Hypothalamus (tissue), 51 donors: ENCODE measurements around the gene PIGN.
"Not testable (repeated sequence)": the region's sequence is repeated elsewhere in the genome, so short reads cannot be mapped to it uniquely, and the experiment has no call there.

Experiments
- DNase-seq, 51 donors: peaks; one replicate each; lab custom pipeline; 2025; lab: John Stamatoyannopoulos, UW

PIGN gene

DNA sequence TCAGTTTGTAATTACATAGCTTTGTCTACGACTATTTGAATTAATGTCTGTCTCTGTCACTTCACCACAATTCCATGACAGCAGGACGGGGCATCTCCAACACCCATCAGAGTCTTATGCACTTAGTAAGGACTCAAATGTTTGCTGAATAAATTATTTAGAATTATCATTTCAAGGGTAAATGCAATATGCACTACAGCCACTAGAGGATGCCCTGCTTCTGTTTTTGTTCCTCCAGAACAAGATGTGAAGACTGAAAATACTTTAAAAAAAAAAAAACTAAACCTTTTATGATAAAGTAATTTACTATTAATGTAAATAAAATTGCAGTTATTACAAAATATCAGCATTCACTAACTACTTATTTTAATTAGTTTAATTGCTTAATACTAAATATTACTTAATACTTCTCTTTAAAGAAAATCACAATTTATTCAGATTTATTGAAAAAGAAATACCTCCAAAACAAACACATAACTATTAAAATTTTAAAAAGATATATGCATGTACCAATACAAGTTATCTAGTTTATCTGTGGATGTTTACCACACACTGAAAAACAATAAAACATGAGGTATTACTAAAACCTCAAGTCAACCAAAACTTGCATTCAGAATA is 3.2 kb downstream of the PIGN start:
- peak in 8 of 51 donors; percentile 1 to 36 (median 4) for DNase-seq

GRCh38 chr18:62182220-62182619 is 4.6 kb downstream of the PIGN start:
- DNase-seq, result no peak

DNA sequence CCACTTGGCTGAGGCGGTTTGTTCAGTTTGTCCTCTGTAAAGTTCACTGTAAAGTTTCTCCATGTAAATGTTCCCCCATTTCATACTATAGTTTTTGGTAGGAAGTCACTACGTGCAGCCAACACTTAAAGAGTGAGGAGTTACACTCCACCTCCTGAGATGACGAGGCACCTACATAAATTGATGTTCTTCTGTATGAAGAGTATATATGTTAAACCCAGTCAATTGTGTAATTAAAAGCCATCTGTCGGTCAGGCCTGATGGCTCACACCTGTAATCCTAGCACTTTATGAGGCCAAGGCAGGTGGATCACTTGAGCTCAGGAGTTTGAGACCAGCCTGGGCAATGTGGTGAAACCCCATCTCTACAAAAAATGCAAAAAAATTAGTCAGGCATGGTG is 7.6 kb downstream of the PIGN start:
- no peak for DNase-seq

- no peak for DNase-seq
Measured at GRCh38 chr18:62177271-62177670, 9.6 kb downstream of the PIGN start.

- no peak for DNase-seq
Measured at GRCh38 chr18:62175521-62175920, 11.3 kb downstream of the PIGN start.

DNA sequence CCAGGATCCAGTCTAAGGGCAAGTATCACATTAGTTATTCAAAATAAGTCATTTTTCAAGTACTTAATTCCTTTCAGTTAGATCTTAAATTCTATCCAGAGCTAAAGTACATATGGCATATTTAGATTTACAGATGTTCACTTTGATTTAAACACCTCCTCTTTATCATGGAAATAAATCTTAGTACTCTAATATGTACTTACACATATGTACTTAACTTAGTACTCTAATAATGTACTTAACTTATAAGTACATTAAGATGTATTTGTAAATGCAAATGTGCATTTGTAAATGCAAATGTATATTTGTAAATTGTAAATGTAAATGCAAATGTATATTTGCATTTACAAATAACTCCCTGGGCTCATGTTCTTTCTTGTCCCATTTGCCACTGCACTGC is 14.6 kb downstream of the PIGN start:
- no peak for DNase-seq

DNA sequence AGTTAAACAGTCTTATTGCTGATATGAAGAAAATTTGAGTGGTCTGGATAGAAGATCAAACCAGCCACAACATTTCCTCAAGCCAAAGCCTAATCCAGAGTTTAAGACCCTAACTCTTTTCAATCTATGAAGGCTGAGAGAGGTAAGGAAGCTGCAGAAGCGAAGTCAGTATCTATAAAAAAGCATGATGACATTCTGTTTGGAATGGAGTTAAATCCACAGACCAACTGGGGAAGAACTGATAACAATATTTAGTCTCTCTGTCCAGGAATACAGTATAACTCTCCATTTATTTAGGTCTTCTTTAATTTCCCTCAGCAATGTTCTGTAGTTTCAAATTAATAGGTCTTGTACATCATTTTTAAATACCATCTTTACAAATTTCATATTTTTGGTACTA is 16.0 kb downstream of the PIGN start:
- no peak for DNase-seq

- not testable (repeated sequence) for DNase-seq
Measured at GRCh38 chr18:62166524-62166923, 20.3 kb downstream of the PIGN start.

GRCh38 chr18:62165583-62165982 is 21.3 kb downstream of the PIGN start:
- DNase-seq, result no peak

GRCh38 chr18:62164855-62165487 is 21.9 kb downstream of the PIGN start:
- no peak for DNase-seq

GRCh38 chr18:62164310-62164709 is 22.5 kb downstream of the PIGN start:
- DNase-seq, result no peak

GRCh38 chr18:62157843-62158242 is 29.0 kb downstream of the PIGN start:
- DNase-seq, result peak in 1 of 51 donors; percentile 1

DNA sequence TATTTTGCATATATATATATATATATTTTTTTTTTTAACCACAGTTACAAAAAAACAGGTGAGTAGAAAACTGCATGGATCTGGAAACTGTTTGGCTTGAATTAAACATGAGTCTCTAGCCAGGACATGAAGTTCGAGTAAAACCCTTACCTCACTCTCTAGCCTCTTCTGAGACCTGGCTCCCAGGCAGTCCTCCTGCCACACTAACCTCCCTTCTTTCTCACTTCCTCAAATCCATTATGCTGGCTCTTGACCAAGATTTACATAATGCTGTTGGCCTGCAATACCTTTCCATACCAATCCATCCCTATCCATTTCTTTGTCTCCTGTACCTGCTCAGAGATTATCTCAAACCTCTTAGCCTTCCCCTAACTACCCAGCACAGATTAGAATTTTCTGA is 34.0 kb downstream of the PIGN start:
- no peak for DNase-seq

DNA sequence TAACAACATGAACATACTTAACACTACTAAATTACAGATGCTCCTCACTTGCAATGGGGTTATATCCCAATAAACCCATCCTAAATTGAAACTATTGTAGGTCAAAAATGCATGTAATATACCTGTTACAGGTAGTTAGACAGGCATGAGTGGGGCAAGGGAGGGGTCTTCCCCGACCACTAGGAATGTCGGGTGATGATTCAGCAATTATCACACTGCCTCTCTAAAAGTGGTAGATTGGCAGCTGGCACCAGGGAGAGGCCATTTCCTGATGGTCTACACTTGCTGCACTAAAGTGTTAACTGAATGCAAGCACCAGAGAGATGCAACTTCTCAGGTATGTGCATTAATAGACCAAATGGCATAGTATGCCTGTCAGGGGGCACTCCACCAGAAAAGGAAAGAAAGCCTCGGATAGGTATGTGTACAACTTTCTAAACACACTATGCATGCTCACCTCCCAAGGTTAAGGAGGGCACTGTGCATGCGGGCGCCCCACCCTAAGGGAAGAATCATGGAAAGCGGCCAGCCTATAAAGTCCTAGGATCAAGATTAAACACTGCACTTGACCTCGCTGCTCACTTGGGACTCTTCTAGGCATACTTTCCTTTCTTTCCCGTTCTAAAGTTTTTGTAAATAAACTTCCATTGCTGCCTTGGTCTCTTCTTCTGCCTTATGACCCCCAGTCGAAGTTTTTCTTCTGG is 35.6 kb downstream of the PIGN start:
- DNase-seq, result no peak

GRCh38 chr18:62144338-62144737 is 42.5 kb downstream of the PIGN start:
- no peak for DNase-seq

DNA sequence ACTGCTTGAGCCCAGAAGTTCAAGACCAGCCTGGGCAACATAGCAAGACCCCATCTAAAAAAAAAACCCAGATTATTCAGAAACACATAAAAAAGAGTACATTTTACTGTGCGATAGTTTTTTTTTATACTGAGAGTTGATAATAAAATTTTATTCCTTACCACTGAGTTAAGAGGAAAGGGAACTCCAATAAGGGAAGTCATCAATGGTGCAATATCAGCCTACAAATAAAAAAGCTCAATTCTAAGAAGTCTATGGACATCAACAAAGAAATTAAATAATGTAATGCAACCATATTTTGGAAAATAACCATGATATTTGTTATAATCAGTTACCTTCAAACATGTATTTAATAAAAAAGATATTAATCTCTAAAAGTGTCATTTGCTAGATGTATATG is 46.6 kb downstream of the PIGN start:
- no peak for DNase-seq

GRCh38 chr18:62138461-62139235 is 48.2 kb downstream of the PIGN start:
- no peak for DNase-seq

- DNase-seq, result peak in 28 of 51 donors; percentile 0 to 52 (median 10)
Measured at GRCh38 chr18:62131301-62131909, 55.5 kb downstream of the PIGN start.

GRCh38 chr18:62128157-62128556 is 58.7 kb downstream of the PIGN start:
- DNase-seq, result no peak

GRCh38 chr18:62126737-62127136 is 60.1 kb downstream of the PIGN start:
- no peak for DNase-seq

DNA sequence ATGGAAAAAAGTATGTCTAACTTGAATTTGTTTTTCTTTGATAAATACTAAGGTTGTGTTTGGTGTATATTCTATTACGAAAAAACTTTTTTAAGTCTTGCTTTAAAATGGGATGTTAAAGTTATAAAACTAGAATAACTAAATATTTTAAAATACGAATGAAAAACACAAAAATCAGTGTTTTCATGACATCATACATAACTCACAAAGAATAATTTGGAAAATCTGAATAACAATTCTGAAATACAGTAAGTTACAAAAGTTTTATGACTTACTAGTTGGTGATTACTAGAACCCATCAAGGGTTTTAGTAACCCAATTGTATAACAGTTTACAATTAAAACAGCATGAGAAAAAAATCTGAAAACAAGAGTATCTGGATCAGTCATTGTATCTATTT is 61.2 kb downstream of the PIGN start:
- DNase-seq, result no peak
